Prostate gland (tissue), 2 donors: ENCODE measurements around the gene TMEM119. TPM values are rescaled to one million over a fixed set of nuclear protein-coding genes. Genes with fewer than 3 reads are reported as not detected.

Experiments used
- DNase-seq: peaks from one replicate; pipeline ENCODE4 v3.0.0-alpha.2; 2019; ENCODE audit warnings: low spot score
- H3K27ac ChIP-seq, 2 donors: fragments of 200-600 bp; sonication (generic); 2 replicates each; pipeline ENCODE4 v1.5.1; 2017 to 2019
- H3K27me3 ChIP-seq: fragments of 200-600 bp; sonication (generic); replicated peaks from 2 replicates; pipeline ENCODE4 v1.5.1; 2019; ENCODE audit not compliant: insufficient read depth
- H3K36me3 ChIP-seq, 2 donors: fragments of 200-600 bp; sonication (generic); 1 replicate in 1 of 2; 2 replicates in 1 of 2; pipeline versions ENCODE4 v1.5.1 to v1.8.1; 2017 to 2019
- H3K4me1 ChIP-seq: fragments of 200-600 bp; sonication (generic); replicated peaks from 2 replicates; pipeline ENCODE4 v1.5.1; 2019
- H3K4me3 ChIP-seq, 2 donors: fragments of 200-600 bp; sonication (generic); 2 replicates each; pipeline ENCODE4 v1.5.1; 2017 to 2019
- H3K9me3 ChIP-seq: fragments of 200-600 bp; sonication (generic); 2 replicates; pipeline ENCODE4 v1.5.1; 2017
- CTCF ChIP-seq, 4 experiments: fragments of 200-600 bp in 2 of 4; fragments of 450-650 bp in 2 of 4; sonication (generic) in 2 of 4; IDR thresholded peaks; 1 replicate in 3 of 4; 2 replicates in 1 of 4; pipeline ENCODE4 v1.5.1; 2016 to 2019; ENCODE audit warnings: antibody characterized with exemption in 4 of 4, mild to moderate bottlenecking in 2 of 4, moderate library complexity in 2 of 4
- POLR2A ChIP-seq: fragments of 450-650 bp; IDR thresholded peaks from one replicate; pipeline ENCODE4 v1.6.1; 2016; ENCODE audit warnings: antibody characterized with exemption, mild to moderate bottlenecking
- POLR2AphosphoS5 ChIP-seq: sonication (generic); formaldehyde crosslinking; IDR thresholded peaks from one replicate; pipeline ENCODE4 v1.6.1; 2017; ENCODE audit warnings: antibody characterized with exemption
- WGBS: methylation state at CpG from one replicate; pipeline ENCODE4 v1.1.5; 2018; 5-methylcytosine and 5-hydroxymethylcytosine counted together
- intact Hi-C: fragments of 100-400 bp; cut with DNase I; formaldehyde crosslinking; loops from one replicate; pipeline ENCODE4 v1.14.2; 2022
- total RNA-seq, 2 donors: library from RNA; depleted of rRNA; stranded (reverse); fragments of >200 nt; gene quantifications; one replicate each; pipeline ENCODE4 v1.1.0, GENCODE V29; 2016

The TMEM119 gene
- total RNA-seq, 2 donors from 2014 or later = 1.7 to 19.1 TPM

GRCh38 chr12:108553799-108554198, 44.1 kb downstream of the TMEM119 start:
- Histone ChIP-seq H3K4me1 (peaks cover 2% of the 10 kb centered on the region), H3K9me3 (no peaks in the 10 kb centered on the region), H3K4me3 (no peak overlapping the region), H3K27ac (no peak overlapping the region), H3K36me3 (no peaks in the 10 kb centered on the region), H3K27me3 (no peaks in the 10 kb centered on the region)
- intact Hi-C loops = no loop called here
- whole genome bisulfite sequencing = 93% methylated on average over 5 of the region's 5 CpGs
- no peak for DNase-seq
- TF ChIP-seq POLR2AphosphoS5 (no peak), POLR2A (no peak), CTCF (IDR thresholded peaks at IDR 0.05) (no peak)

- H3K9me3 ChIP-seq = no peaks in the 10 kb centered on the region
- H3K4me1 ChIP-seq = peaks cover 5% of the 10 kb centered on the region
- DNase-seq = no peak
- intact Hi-C loops = no loop called here
- WGBS = 82% methylated on average over 5 of the region's 5 CpGs
- no peaks in the 10 kb centered on the region for H3K27me3 ChIP-seq
- H3K27ac ChIP-seq = no peak overlapping the region
- H3K4me3 ChIP-seq = no peak overlapping the region
- no peak for TF ChIP-seq POLR2A
- no peaks in the 10 kb centered on the region for H3K36me3 ChIP-seq
These were observed 46.3 kb downstream of the TMEM119 start for GRCh38 chr12:108551535-108551934.

- peak overlapping the region; percentile 2 to 57 for H3K27ac ChIP-seq
- H3K9me3 ChIP-seq = no peaks in the 10 kb centered on the region
- no peak for DNase-seq
- intact Hi-C loops = no loop called here
- WGBS = 44% methylated on average over 7 of the region's 7 CpGs
- no peaks in the 10 kb centered on the region for H3K27me3 ChIP-seq
- no peaks in the 10 kb centered on the region for H3K36me3 ChIP-seq
- peaks cover 5% of the 10 kb centered on the region for H3K4me1 ChIP-seq
- TF ChIP-seq POLR2A = no peak
- TF ChIP-seq POLR2AphosphoS5 = no peak
- no peak for TF ChIP-seq CTCF (IDR thresholded peaks at IDR 0.05)
- no peak overlapping the region for H3K4me3 ChIP-seq
These were observed 48.8 kb downstream of the TMEM119 start for GRCh38 chr12:108548954-108549521.

- TF ChIP-seq POLR2A = no peak
- TF ChIP-seq CTCF (IDR thresholded peaks at IDR 0.05) = no peak
- TF ChIP-seq POLR2AphosphoS5 = no peak
- 78% methylated on average over 9 of the region's 9 CpGs for WGBS
- Histone ChIP-seq H3K4me3 (no peak overlapping the region), H3K9me3 (no peaks in the 10 kb centered on the region), H3K27me3 (no peaks in the 10 kb centered on the region), H3K36me3 (no peaks in the 10 kb centered on the region), H3K4me1 (peaks cover 5% of the 10 kb centered on the region), H3K27ac (no peak overlapping the region)
- DNase-seq = no peak
- intact Hi-C loops = no loop called here
These were observed 50.2 kb downstream of the TMEM119 start for GRCh38 chr12:108547686-108548085.

- no peak for DNase-seq
These were observed 54.2 kb downstream of the TMEM119 start for GRCh38 chr12:108543652-108544051.

More at GRCh38 chr12:108543652-108544051, 54.2 kb downstream of the TMEM119 start:
- TF ChIP-seq POLR2A (no peak), POLR2AphosphoS5 (no peak), CTCF (IDR thresholded peaks at IDR 0.05) (no peak)
- H3K4me1 ChIP-seq = peaks cover 3% of the 10 kb centered on the region
- intact Hi-C loops = no loop called here
- no peak overlapping the region for H3K27ac ChIP-seq
- no peaks in the 10 kb centered on the region for H3K36me3 ChIP-seq
- H3K4me3 ChIP-seq = no peak overlapping the region
- H3K27me3 ChIP-seq = no peaks in the 10 kb centered on the region
- 71% methylated on average over 3 of the region's 3 CpGs for WGBS
- H3K9me3 ChIP-seq = no peaks in the 10 kb centered on the region
